Fibroblast of skin of left biceps (primary cell): ENCODE measurements around the gene PRDX2.
"Not testable (repeated sequence)": the region's sequence is repeated elsewhere in the genome, so short reads cannot be mapped to it uniquely, and the experiment has no call there.

ENCODE experiments used
- DNase-seq, 2 experiments: peaks; one replicate each; pipeline ENCODE4 v3.0.0-alpha.2; 2013; ENCODE audit warnings: low read depth in 2 of 2

Gene PRDX2

GRCh38 chr19:12801466-12802266 is at the start of gene PRDX2, which contains the start of gene THSD8:
TSS of gene PRDX2 (minus strand) at chr19:12801800. CDS start at chr19:12801261, 539 bp downstream.
TSS of gene THSD8 (plus strand) at chr19:12802069. CDS start at chr19:12802072, 3 bp downstream.
- DNase-seq, result no peak

GRCh38 chr19:12847159-12848139 is 45.8 kb upstream of the PRDX2 start:
- peak; percentile 21 to 25 for DNase-seq

GRCh38 chr19:12846613-12847012 is 45.0 kb upstream of the PRDX2 start:
- DNase-seq, result not testable (repeated sequence)

GRCh38 chr19:12843999-12844732 is 42.6 kb upstream of the PRDX2 start:
- no peak for DNase-seq

GRCh38 chr19:12843328-12843727 is 41.7 kb upstream of the PRDX2 start:
- DNase-seq, result no peak

GRCh38 chr19:12842511-12842910 is 40.9 kb upstream of the PRDX2 start:
- DNase-seq, result no peak

- DNase-seq, result no peak
Measured at GRCh38 chr19:12841094-12841493, 39.5 kb upstream of the PRDX2 start.

- peak in 1 of 2 experiments; percentile 19 for DNase-seq
Measured at GRCh38 chr19:12840091-12841079, 38.8 kb upstream of the PRDX2 start.

GRCh38 chr19:12838886-12839756 is 37.5 kb upstream of the PRDX2 start:
- no peak for DNase-seq

GRCh38 chr19:12838182-12838885 is 36.7 kb upstream of the PRDX2 start, which contains the start of gene MAST1:
TSS of gene MAST1 (plus strand) at chr19:12838515. CDS start at chr19:12838573, 58 bp downstream.
- DNase-seq, result no peak

GRCh38 chr19:12837225-12837624 is 35.6 kb upstream of the PRDX2 start:
- no peak for DNase-seq

- no peak for DNase-seq
Measured at GRCh38 chr19:12836529-12836863, 34.9 kb upstream of the PRDX2 start.

GRCh38 chr19:12834976-12835757 is 33.6 kb upstream of the PRDX2 start:
- DNase-seq, result no peak

- no peak for DNase-seq
Measured at GRCh38 chr19:12834566-12834943, 33.0 kb upstream of the PRDX2 start, which contains the start of gene RTBDN. TSS of gene RTBDN (minus strand) at chr19:12834579. CDS start at chr19:12829979, 4,600 bp downstream.

- DNase-seq, result no peak
Measured at GRCh38 chr19:12833738-12834565, 32.4 kb upstream of the PRDX2 start.

GRCh38 chr19:12833418-12833737 is 31.8 kb upstream of the PRDX2 start:
- DNase-seq, result no peak

- DNase-seq, result no peak
Measured at GRCh38 chr19:12828494-12828893, 26.9 kb upstream of the PRDX2 start.
